Tibial nerve (tissue), 4 donors: Measurements from ENCODE around the gene HOXA9. TPM values are rescaled to one million over a fixed set of nuclear protein-coding genes. Genes with fewer than 3 reads are reported as not detected.

ENCODE experiments used
- DNase-seq, 2 donors: peaks; one replicate each; pipeline ENCODE4 v3.0.0-alpha.2; 2019; ENCODE audit warnings: low spot score in 2 of 2
- H3K27ac ChIP-seq, 4 donors: fragments of 200-600 bp; sonication (generic) in 3 of 4; one replicate each; pipeline ENCODE4 v1.5.1; 2017 to 2019; ENCODE audit warnings: mild to moderate bottlenecking in 1 of 4
- H3K27me3 ChIP-seq, 2 donors: fragments of 200-600 bp; sonication (generic) in 1 of 2; one replicate each; pipeline versions ENCODE4 v1.5.1 to v1.6.0; 2017 to 2019
- H3K36me3 ChIP-seq, 3 donors: fragments of 200-600 bp; sonication (generic); one replicate each; pipeline ENCODE4 v1.5.1; 2018 to 2019
- H3K4me1 ChIP-seq, 4 donors: fragments of 200-600 bp; sonication (generic) in 3 of 4; one replicate each; pipeline ENCODE4 v1.5.1; 2017 to 2019
- H3K4me3 ChIP-seq, 4 donors: fragments of 200-600 bp; sonication (generic) in 3 of 4; one replicate each; pipeline ENCODE4 v1.5.1; 2017 to 2019; ENCODE audit warnings: mild to moderate bottlenecking in 1 of 4, moderate library complexity in 1 of 4
- H3K9me3 ChIP-seq, 4 donors: fragments of 200-600 bp; sonication (generic) in 3 of 4; one replicate each; pipeline ENCODE4 v1.5.1; 2017 to 2019
- CTCF ChIP-seq, 5 experiments: fragments of 200-600 bp in 3 of 5; fragments of 450-650 bp in 2 of 5; sonication (generic) in 3 of 5; IDR thresholded peaks; one replicate each; pipeline ENCODE4 v1.5.1; 2016 to 2019; ENCODE audit warnings: antibody characterized with exemption in 5 of 5, mild to moderate bottlenecking in 3 of 5, moderate library complexity in 2 of 5
- EP300 ChIP-seq, 2 donors: sonication (generic); formaldehyde crosslinking; IDR thresholded peaks; one replicate each; pipeline ENCODE4 v1.6.1; 2017; ENCODE audit warnings: antibody characterized with exemption in 2 of 2, mild to moderate bottlenecking in 1 of 2
- POLR2A ChIP-seq, 2 donors: fragments of 450-650 bp; IDR thresholded peaks; one replicate each; pipeline ENCODE4 v1.6.1; 2017; ENCODE audit warnings: antibody characterized with exemption in 2 of 2, mild to moderate bottlenecking in 2 of 2, moderate library complexity in 2 of 2
- WGBS, 2 donors: methylation state at CpG; one replicate each; pipeline ENCODE4 v1.1.5; 2018; 5-methylcytosine and 5-hydroxymethylcytosine counted together
- total RNA-seq, 4 donors: library from RNA; depleted of rRNA; stranded (reverse); fragments of >200 nt; gene quantifications; one replicate each; pipeline ENCODE4 v1.1.0, GENCODE V29; 2016

The HOXA9 gene
- total RNA-seq, 4 donors from 2014 or later: 10.5 to 13.8 (median 12.7) TPM

- Histone ChIP-seq H3K4me3 (peak overlapping the region; percentile 47 to 74 (median 53)), H3K9me3 (no peaks in the 10 kb centered on the region), H3K27me3 (peaks cover 0 to 91% of the 10 kb centered on the region in 2 donors), H3K36me3 (no peaks in the 10 kb centered on the region), H3K4me1 (peaks cover 0 to 78% (median 16%) of the 10 kb centered on the region in 4 donors), H3K27ac (peak overlapping the region; percentile 71 to 88 (median 82))
- TF ChIP-seq POLR2A (IDR thresholded peaks at IDR 0.05) (no peak), CTCF (IDR thresholded peaks at IDR 0.05) (peak in 2 of 5 experiments; percentile 13 to 19)
- no peak for DNase-seq
- 1 to 5% methylated on average over 26 to 33 of the region's 47 CpGs for WGBS, 2 donors
Observed at GRCh38 chr7:27164367-27165088, 809 bp downstream of the HOXA9 start.

GRCh38 chr7:27164045-27164366 is 1.3 kb downstream of the HOXA9 start:
- H3K9me3 ChIP-seq: no peaks in the 10 kb centered on the region
- H3K4me1 ChIP-seq: peaks cover 0 to 72% (median 16%) of the 10 kb centered on the region in 4 donors
- H3K4me3 ChIP-seq: peak overlapping the region; percentile 47 to 74 (median 53)
- H3K36me3 ChIP-seq: no peaks in the 10 kb centered on the region
- TF ChIP-seq POLR2A (IDR thresholded peaks at IDR 0.05) (no peak), EP300 (IDR thresholded peaks at IDR 0.05) (no peak), CTCF (IDR thresholded peaks at IDR 0.05) (no peak)
- H3K27ac ChIP-seq: peak overlapping the region in 3 of 4 donors; percentile 71 to 88 (median 87)
- no peak for DNase-seq
- WGBS, 2 donors: 22 to 28% methylated on average over 12 of the region's 12 CpGs
- peaks cover 0 to 91% of the 10 kb centered on the region in 2 donors for H3K27me3 ChIP-seq

GRCh38 chr7:27163288-27164044 is 1.9 kb downstream of the HOXA9 start:
- TF ChIP-seq EP300 (IDR thresholded peaks at IDR 0.05) (no peak), POLR2A (IDR thresholded peaks at IDR 0.05) (no peak), CTCF (IDR thresholded peaks at IDR 0.05) (no peak)
- peak overlapping the region in 3 of 4 donors; percentile 71 to 88 (median 87) for H3K27ac ChIP-seq
- peaks cover 0 to 72% (median 16%) of the 10 kb centered on the region in 4 donors for H3K4me1 ChIP-seq
- WGBS, 2 donors: 51 to 56% methylated on average over 24 of the region's 24 CpGs
- peaks cover 0 to 91% of the 10 kb centered on the region in 2 donors for H3K27me3 ChIP-seq
- peak in 1 of 2 donors; percentile 10 for DNase-seq
- no peaks in the 10 kb centered on the region for H3K9me3 ChIP-seq
- peak overlapping the region; percentile 47 to 74 (median 53) for H3K4me3 ChIP-seq
- no peaks in the 10 kb centered on the region for H3K36me3 ChIP-seq

GRCh38 chr7:27162561-27163287 is 2.6 kb downstream of the HOXA9 start:
- peaks cover 0 to 91% of the 10 kb centered on the region in 2 donors for H3K27me3 ChIP-seq
- 71 to 79% methylated on average over 7 of the region's 7 CpGs for WGBS, 2 donors
- no peaks in the 10 kb centered on the region for H3K36me3 ChIP-seq
- no peak for DNase-seq
- TF ChIP-seq CTCF (IDR thresholded peaks at IDR 0.05) (no peak), EP300 (IDR thresholded peaks at IDR 0.05) (no peak), POLR2A (IDR thresholded peaks at IDR 0.05) (no peak)
- H3K27ac ChIP-seq: peak overlapping the region in 1 of 4 donors; percentile 88
- peaks cover 0 to 70% (median 16%) of the 10 kb centered on the region in 4 donors for H3K4me1 ChIP-seq
- H3K9me3 ChIP-seq: no peaks in the 10 kb centered on the region
- peak overlapping the region in 2 of 4 donors; percentile 50 to 74 for H3K4me3 ChIP-seq
